H1 (cell line): Measurements from ENCODE around the gene SH3PXD2B. TPM values are rescaled to one million over a fixed set of nuclear protein-coding genes. Genes with fewer than 3 reads are reported as not detected.

Experiments
- CTCF ChIA-PET: fragments of 300-600 bp; sonication (Branson Sonifier 250); formaldehyde crosslinking; loops from one replicate; lab custom pipeline; 2021; ENCODE audit not compliant: partially characterized antibody; lab: Charles Lee
- POLR2A ChIA-PET: fragments of 300-600 bp; sonication (Branson Sonifier 250); formaldehyde crosslinking; loops from one replicate; lab custom pipeline; 2021; ENCODE audit warnings: inconsistent platforms; ENCODE audit not compliant: partially characterized antibody; lab: Charles Lee
- DNase-seq, 2 experiments: peaks; one replicate each; pipeline versions ENCODE4 v3.0.0 to v3.0.0-alpha.2; 2010 to 2022; ENCODE audit warnings: low spot score in 2 of 2, low read depth in 1 of 2, mixed read lengths in 1 of 2
- FAIRE-seq: peaks from 2 replicates; lab custom pipeline; 2011; peaks lifted over from hg19 to GRCh38; lab: Jason Lieb, UNC
- H2AFZ ChIP-seq: 2 replicates; pipeline ENCODE4 v1.8.1; 2012; ENCODE audit warnings: low read length, inconsistent platforms
- H2AK5ac ChIP-seq: 2 replicates; pipeline ENCODE4 v1.6.1; 2013; ENCODE audit warnings: low read depth, low read length
- H2BK120ac ChIP-seq: replicated peaks from 2 replicates; pipeline ENCODE3; 2013; ENCODE audit warnings: low read depth, low read length, inconsistent platforms
- H2BK12ac ChIP-seq: 2 replicates; pipeline ENCODE4 v1.6.1; 2013; ENCODE audit warnings: low read depth, low read length
- H2BK15ac ChIP-seq: 2 replicates; pipeline ENCODE4 v1.6.1; 2013; ENCODE audit warnings: low read length
- H2BK20ac ChIP-seq: 2 replicates; pipeline ENCODE4 v1.6.1; 2013; ENCODE audit warnings: low read length
- H2BK5ac ChIP-seq: 2 replicates; pipeline ENCODE4 v1.6.1; 2013; ENCODE audit warnings: low read depth, low read length
- H3K14ac ChIP-seq: 2 replicates; pipeline ENCODE4 v1.6.1; 2013; ENCODE audit warnings: inconsistent platforms; ENCODE audit not compliant: insufficient read length
- H3K18ac ChIP-seq: 2 replicates; pipeline ENCODE4 v1.6.1; 2013; ENCODE audit warnings: low read length; ENCODE audit errors: extremely low read depth
- H3K23ac ChIP-seq: 2 replicates; pipeline ENCODE4 v1.6.1; 2013; ENCODE audit warnings: inconsistent platforms; ENCODE audit not compliant: insufficient read length
- H3K23me2 ChIP-seq: 2 replicates; pipeline ENCODE4 v1.6.1; 2013; ENCODE audit warnings: low read depth, low read length
- H3K27ac ChIP-seq: 2 replicates; pipeline ENCODE4 v1.6.1; 2011; ENCODE audit warnings: low read depth, low read length, inconsistent platforms
- H3K27me3 ChIP-seq, 4 experiments: replicated peaks in 1 of 4; 1 replicate in 1 of 4; 2 replicates in 3 of 4; pipeline versions ENCODE4 v1.6.1 to v1.8.1; 2011 to 2013; ENCODE audit warnings: low read length in 3 of 4, mild to moderate bottlenecking in 3 of 4, inconsistent platforms in 2 of 4, mixed read lengths in 2 of 4, moderate library complexity in 1 of 4; ENCODE audit not compliant: control insufficient read depth in 3 of 4, insufficient read depth in 3 of 4; ENCODE audit errors: extremely low read depth in 1 of 4
- H3K36me3 ChIP-seq, 4 experiments: 2 replicates each; pipeline versions ENCODE4 v1.6.1 to v1.8.1; 2011 to 2013; ENCODE audit warnings: mild to moderate bottlenecking in 4 of 4, low read length in 3 of 4, moderate library complexity in 2 of 4, control low read depth in 1 of 4, inconsistent platforms in 1 of 4; ENCODE audit not compliant: insufficient read depth in 4 of 4, control insufficient read depth in 2 of 4
- H3K4ac ChIP-seq: replicated peaks from 2 replicates; pipeline ENCODE3; 2013; ENCODE audit warnings: low read length, low read depth, mixed read lengths, inconsistent platforms; ENCODE audit not compliant: insufficient read length
- H3K4me1 ChIP-seq, 4 experiments: replicated peaks in 1 of 4; 1 replicate in 1 of 4; 2 replicates in 3 of 4; pipeline versions ENCODE4 v1.6.1 to v1.8.1; 2011 to 2013; ENCODE audit warnings: low read length in 3 of 4, inconsistent platforms in 2 of 4, mixed read lengths in 1 of 4; ENCODE audit not compliant: insufficient read depth in 4 of 4, control insufficient read depth in 3 of 4
- H3K4me2 ChIP-seq, 2 experiments: 2 replicates each; pipeline versions ENCODE4 v1.6.1 to v1.8.1; 2011 to 2013; ENCODE audit warnings: low read depth in 2 of 2, low read length in 2 of 2, control low read depth in 1 of 2, inconsistent platforms in 1 of 2, mild to moderate bottlenecking in 1 of 2; ENCODE audit not compliant: insufficient read depth in 1 of 2
- H3K4me3 ChIP-seq, 4 experiments: fragments of 200-600, 300-600 bp in 1 of 4; sonication (generic), shearing (Covaris generic), sonication (Bioruptor Twin) in 1 of 4; 2 replicates each; pipeline versions ENCODE4 v1.5.1 to v1.8.1; 2011 to 2016; ENCODE audit warnings: low read length in 4 of 4, low read depth in 3 of 4, control low read depth in 2 of 4, inconsistent platforms in 2 of 4, mild to moderate bottlenecking in 2 of 4, mixed read lengths in 1 of 4, moderate library complexity in 1 of 4; ENCODE audit not compliant: insufficient read depth in 2 of 4; ENCODE audit errors: extremely low read depth in 1 of 4
- H3K56ac ChIP-seq: replicated peaks from 2 replicates; pipeline ENCODE3; 2013; ENCODE audit warnings: low read depth, mild to moderate bottlenecking, mixed read lengths, low read length, inconsistent platforms; ENCODE audit not compliant: insufficient read length
- H3K79me1 ChIP-seq: 2 replicates; pipeline ENCODE4 v1.6.1; 2013; ENCODE audit warnings: low read depth, low read length, control low read depth
- H3K79me2 ChIP-seq, 2 experiments: 2 replicates each; pipeline versions ENCODE4 v1.6.1 to v1.8.1; 2012 to 2013; ENCODE audit warnings: low read length in 2 of 2, mild to moderate bottlenecking in 2 of 2, inconsistent platforms in 1 of 2; ENCODE audit not compliant: insufficient read depth in 2 of 2, control insufficient read depth in 1 of 2
- H3K9ac ChIP-seq, 4 experiments: replicated peaks in 1 of 4; 1 replicate in 1 of 4; 2 replicates in 3 of 4; pipeline versions ENCODE4 v1.6.1 to v1.8.1; 2011 to 2013; ENCODE audit warnings: low read depth in 3 of 4, low read length in 3 of 4, control low read depth in 2 of 4, mild to moderate bottlenecking in 2 of 4, moderate library complexity in 2 of 4, inconsistent platforms in 1 of 4; ENCODE audit errors: extremely low read depth in 1 of 4
- H3K9me3 ChIP-seq, 2 experiments: 2 replicates each; pipeline versions ENCODE4 v1.6.1 to v1.8.1; 2012 to 2013; ENCODE audit warnings: mild to moderate bottlenecking in 2 of 2, moderate library complexity in 2 of 2, control low read depth in 1 of 2, inconsistent platforms in 1 of 2, low read depth in 1 of 2, low read length in 1 of 2, mixed read lengths in 1 of 2; ENCODE audit not compliant: insufficient read depth in 2 of 2
- H4K20me1 ChIP-seq, 2 experiments: replicated peaks in 1 of 2; 2 replicates each; pipeline versions ENCODE3 to v1.8.1; 2011 to 2013; ENCODE audit warnings: inconsistent platforms in 2 of 2, low read length in 2 of 2, mild to moderate bottlenecking in 1 of 2; ENCODE audit not compliant: insufficient read depth in 2 of 2, control insufficient read depth in 1 of 2
- H4K5ac ChIP-seq: 2 replicates; pipeline ENCODE4 v1.6.1; 2013; ENCODE audit warnings: low read length, low read depth, mixed read lengths, inconsistent platforms; ENCODE audit not compliant: insufficient read length
- H4K8ac ChIP-seq: 2 replicates; pipeline ENCODE4 v1.8.0; 2013; ENCODE audit warnings: mild to moderate bottlenecking, moderate library complexity, low read length, inconsistent platforms; ENCODE audit not compliant: insufficient read depth; ENCODE audit errors: extremely low read depth
- H4K91ac ChIP-seq: replicated peaks from 2 replicates; pipeline ENCODE3; 2013; ENCODE audit warnings: low read length, mixed read lengths, inconsistent platforms; ENCODE audit not compliant: insufficient read length
- SIN3A ChIP-seq, 2 experiments: IDR thresholded peaks in 1 of 2; conservative IDR thresholded peaks in 1 of 2; 2 replicates each; pipeline ENCODE4 v1.6.1; 2011 to 2012; ENCODE audit warnings: low read length in 2 of 2, improper control_type of control experiment in 1 of 2, low read depth in 1 of 2, mild to moderate bottlenecking in 1 of 2
- TAF1 ChIP-seq: IDR thresholded peaks from 2 replicates; pipeline ENCODE4 v1.6.1; 2011; ENCODE audit warnings: mild to moderate bottlenecking, low read depth, low read length
- WGBS, 2 experiments: shearing (Covaris generic) in 1 of 2; methylation state at CpG; one replicate each; pipeline versions ENCODE4 v1.1.6 to v1.1.7; 2013 to 2015; ENCODE audit warnings: low lambda C conversion rate in 2 of 2, mixed read lengths in 2 of 2, inconsistent platforms in 1 of 2, low coverage in 1 of 2, missing lambda C conversion rate in 1 of 2; ENCODE audit not compliant: insufficient replicate concordance in 2 of 2, insufficient coverage in 1 of 2, insufficient read length in 1 of 2; ENCODE audit errors: extremely low coverage in 1 of 2, missing lambda C conversion rate in 1 of 2; 5-methylcytosine and 5-hydroxymethylcytosine counted together
- polyA plus RNA-seq, 7 experiments: library from polyadenylated mRNA; depleted of rRNA in 3 of 7; stranded (reverse) in 5 of 7; unstranded in 2 of 7; fragments of >200 nt in 5 of 7; fragments of 200-250 nt in 2 of 7; gene quantifications; 1 replicate in 5 of 7; 2 replicates in 1 of 7; 4 replicates in 1 of 7; pipeline versions ENCODE4 v1.2.1 to v1.2.3, GENCODE V29; 2011 to 2013; ENCODE audit warnings: missing spikeins in 2 of 7, mixed read lengths in 2 of 7
- total RNA-seq: library from RNA; stranded (reverse); fragmentation: NEBNext Ultra II Directional; extraction: Animal tissue kit (Norgen Biotek cat#: 25700); gene quantifications from 2 replicates; pipeline ENCODE4 v1.2.1, GENCODE V29; 2021

Gene SH3PXD2B
- total and polyA plus RNA-seq, 2 of the 8 experiments (the other 6 are each of a cell fraction or from before 2014, with no cell fraction given) = 32.9 to 72.9 TPM

GRCh38 chr5:172433513-172433912 is 20.8 kb downstream of the SH3PXD2B start:
- Histone ChIP-seq H3K27me3 (no peaks in the 10 kb centered on the region), H3K4me3 (no peak overlapping the region), H2AFZ (no peak overlapping the region), H3K36me3 (no peaks in the 10 kb centered on the region), H3K18ac (no peak overlapping the region), H3K27ac (no peak overlapping the region), H2BK12ac (no peak overlapping the region), H4K20me1 (peaks cover 10 to 42% of the 10 kb centered on the region in 2 experiments), H3K9me3 (no peaks in the 10 kb centered on the region), H2BK120ac (no peak overlapping the region), H3K4me2 (no peak overlapping the region), H2AK5ac (no peak overlapping the region), H3K79me2 (peaks cover 0 to 43% of the 10 kb centered on the region in 2 experiments; a peak in 2 of 4 replicates), H2BK15ac (no peak overlapping the region), H4K8ac (no peak overlapping the region), H2BK20ac (no peak overlapping the region), H3K79me1 (peaks cover 19% of the 10 kb centered on the region), H3K14ac (no peak overlapping the region), H4K91ac (no peak overlapping the region), H3K4ac (no peak overlapping the region), H3K56ac (no peak overlapping the region), H3K23ac (no peak overlapping the region), H2BK5ac (no peak overlapping the region), H3K9ac (no peak overlapping the region), H4K5ac (no peak overlapping the region), H3K23me2 (no peaks in the 10 kb centered on the region), H3K4me1 (no peaks in the 10 kb centered on the region)
- ChIA-PET CTCF (interaction anchor here (8.8 kb wide), 1 partner anchor 18 kb away, joined by 94 read pairs; no protein-coding TSS in a partner anchor), POLR2A (no interaction called here)
- no peak for DNase-seq
- no peak for FAIRE-seq
- TF ChIP-seq SIN3A (conservative IDR thresholded peaks at IDR 0.05 in 1 of 2, IDR thresholded peaks at IDR 0.05 in 1 of 2; ENCODE audit: low read depth in 1 of 2, low read length in 2 of 2) (no peak), TAF1 (no peak)
- 96% methylated on average over 7 of the region's 7 CpGs; no CpG with 5 or more reads in 1 of the 2 experiments for WGBS, 2 experiments
